ENCODE measurements around the gene CPED1.

DNA sequence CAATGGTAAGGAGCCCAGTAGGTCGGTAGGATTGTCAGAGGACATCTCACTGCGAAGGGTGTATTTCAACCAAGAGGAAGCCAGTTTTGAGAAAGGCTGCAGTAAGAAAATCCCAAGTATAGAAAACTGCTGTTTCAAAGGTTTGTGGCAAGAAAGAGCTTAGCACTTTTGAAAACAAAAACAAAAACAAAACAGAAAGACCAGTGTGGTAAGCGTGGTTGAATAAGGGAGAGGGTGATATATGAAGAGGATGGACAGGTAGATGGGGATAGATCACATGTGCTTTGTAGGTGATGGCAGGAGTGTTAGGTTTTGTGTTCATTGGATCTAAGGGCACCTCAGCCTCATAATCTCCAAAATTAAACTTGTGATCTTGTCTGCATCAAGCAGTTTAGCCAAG is 198.7 kb downstream of the CPED1 start:
- TF ChIP-seq CTCF (IDR thresholded peaks at IDR 0.05) (no peak), POLR2A (IDR thresholded peaks at IDR 0.05) (no peak)
